Superior temporal gyrus (tissue), 1 donor: ENCODE measurements around the gene DAPK2.
"Not testable (repeated sequence)": the region's sequence is repeated elsewhere in the genome, so short reads cannot be mapped to it uniquely, and the experiment has no call there.

Experiments
- DNase-seq: peaks from one replicate; pipeline ENCODE4 v3.0.0-alpha.2; 2016; ENCODE audit errors: extremely low spot score

The DAPK2 gene

DNA sequence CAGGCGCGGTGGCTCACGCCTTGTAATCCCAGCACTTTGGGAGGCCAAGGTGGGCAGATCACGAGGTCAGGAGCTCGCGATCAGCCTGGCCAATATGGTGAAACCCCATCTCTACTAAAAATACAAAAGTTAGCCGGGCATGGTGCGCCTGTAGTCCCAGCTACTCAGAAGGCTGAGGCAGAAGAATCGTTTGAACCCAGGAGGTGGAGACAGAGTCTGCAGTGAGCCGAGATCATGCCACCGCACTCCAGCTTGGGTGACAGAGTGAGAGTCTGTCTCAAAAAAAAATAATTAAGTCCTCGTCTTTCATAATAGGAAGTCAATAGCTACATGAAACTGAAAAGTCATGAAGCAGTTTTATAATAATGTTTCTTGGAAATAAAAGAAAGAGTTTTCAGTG is 7.4 kb upstream of the DAPK2 start:
- not testable (repeated sequence) for DNase-seq

DNA sequence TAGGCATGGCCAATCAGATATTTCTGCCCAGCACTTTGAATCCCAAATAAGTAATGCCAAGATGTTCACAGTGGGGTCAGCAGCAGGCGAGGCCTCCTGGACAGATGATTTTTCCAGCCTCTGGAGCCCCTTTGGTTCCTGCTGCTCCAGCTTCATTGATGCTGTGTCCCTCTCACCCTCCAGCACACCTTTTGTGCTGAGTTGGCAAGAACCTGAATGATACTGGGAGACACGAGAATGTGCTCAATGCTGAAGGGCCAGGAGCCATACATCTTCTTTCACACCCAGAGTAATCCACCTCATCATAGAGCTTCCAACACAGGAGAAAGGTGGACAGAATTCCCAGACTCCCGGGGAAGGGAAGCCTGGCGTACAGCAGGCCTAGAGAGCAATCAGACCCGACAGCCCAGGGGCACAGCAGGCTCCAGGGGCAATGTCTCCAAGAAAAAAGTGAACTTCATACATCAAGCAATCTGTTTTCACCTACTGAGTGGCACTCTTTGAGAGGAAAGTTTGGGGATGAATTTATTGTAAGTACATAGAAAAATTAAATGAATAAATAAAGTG is 6.7 kb upstream of the DAPK2 start:
- no peak for DNase-seq

DNA sequence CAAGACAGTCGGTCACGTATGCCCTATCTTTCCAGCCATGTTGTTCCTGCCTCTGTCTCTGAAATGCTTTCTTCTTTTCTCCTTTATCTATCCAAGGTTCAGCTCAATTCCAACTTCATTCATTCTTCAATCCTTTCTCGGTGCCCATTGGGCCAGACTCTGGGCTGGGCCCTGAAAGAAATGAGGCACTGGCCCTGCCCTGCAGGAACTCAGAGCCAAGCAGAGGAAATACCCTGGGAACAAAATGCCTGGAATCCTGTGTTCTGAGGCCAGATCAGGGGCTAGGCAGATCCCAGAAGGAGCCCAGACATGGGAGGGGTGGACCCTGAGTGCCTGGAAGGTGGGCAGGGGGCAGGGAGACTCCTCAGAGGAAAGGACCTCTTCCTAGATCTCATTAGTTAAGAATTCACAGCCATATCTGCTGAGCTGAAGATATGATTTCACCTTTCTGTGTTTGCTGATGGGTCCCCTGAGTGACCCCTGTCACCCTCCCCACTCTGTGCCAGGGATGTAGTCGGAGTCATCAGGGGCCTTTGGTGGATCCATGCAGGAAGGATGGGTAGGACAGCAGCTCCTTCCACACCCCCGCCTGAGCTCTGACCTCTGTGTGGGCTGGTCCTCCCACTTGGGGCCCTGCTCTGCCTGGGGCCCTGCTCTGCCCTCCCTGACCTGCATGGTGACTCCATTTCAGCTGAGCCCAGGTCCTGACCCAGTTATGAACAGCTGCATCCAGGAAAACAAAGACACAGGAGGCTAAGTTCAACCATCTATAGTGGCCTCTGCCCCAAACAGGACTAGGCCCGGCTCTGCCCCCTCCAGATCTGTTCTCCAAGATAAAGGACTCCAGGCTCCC is 5.3 kb upstream of the DAPK2 start:
- DNase-seq: no peak

DNA sequence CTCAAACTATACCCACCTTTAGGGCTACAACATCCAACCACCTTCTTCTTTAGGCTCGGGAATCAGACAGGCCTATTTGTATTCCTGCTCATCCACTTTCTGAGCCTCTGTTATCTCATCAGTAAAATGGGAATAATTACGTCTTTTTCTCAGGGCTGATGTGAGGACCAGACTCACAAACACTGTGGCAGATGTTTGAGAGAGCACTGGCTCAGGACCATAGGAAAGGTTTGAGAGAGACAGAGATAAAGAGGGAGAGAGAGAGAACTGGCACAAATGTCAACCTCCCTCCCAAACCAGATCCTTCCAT is 4.8 kb upstream of the DAPK2 start:
- DNase-seq: no peak

DNA sequence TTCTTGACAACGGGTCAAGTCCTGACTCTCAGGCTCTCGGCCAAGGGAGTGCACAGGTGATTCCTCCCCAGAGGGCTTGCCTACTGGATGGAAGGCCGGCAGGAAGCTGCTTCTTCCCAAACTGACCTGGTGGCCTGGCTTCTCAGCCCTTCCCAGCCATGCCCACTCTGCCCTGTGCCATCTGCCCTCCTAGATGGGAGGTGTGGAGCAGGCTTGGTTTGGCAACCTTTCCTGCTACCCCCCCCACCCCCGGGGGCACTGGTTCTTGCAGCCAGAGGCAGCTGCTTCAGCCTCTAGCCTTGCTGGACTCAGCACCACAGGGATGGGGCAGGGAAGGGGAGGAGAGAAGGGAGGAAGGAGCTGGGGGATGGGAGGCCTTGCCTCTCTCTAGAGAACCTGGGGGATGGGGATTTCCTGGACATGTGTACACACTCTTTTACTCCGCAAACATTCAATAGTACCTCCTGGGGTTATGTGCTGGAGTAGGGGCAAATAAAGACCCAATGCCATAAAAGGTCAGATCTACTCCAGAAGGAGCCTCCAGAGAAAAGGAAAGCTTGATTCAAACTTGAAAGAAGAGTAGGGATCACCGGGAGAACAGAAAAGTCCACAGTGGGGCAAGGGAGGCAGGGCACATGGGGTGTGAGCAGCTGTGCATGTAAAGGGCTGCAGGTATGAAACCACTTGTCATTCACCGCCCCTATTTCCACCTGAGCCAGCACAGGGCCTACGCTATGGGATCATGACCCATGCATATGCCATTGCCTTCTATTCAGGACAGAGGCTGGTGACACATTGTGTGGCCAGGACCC is 4.2 kb upstream of the DAPK2 start:
- DNase-seq: no peak

DNA sequence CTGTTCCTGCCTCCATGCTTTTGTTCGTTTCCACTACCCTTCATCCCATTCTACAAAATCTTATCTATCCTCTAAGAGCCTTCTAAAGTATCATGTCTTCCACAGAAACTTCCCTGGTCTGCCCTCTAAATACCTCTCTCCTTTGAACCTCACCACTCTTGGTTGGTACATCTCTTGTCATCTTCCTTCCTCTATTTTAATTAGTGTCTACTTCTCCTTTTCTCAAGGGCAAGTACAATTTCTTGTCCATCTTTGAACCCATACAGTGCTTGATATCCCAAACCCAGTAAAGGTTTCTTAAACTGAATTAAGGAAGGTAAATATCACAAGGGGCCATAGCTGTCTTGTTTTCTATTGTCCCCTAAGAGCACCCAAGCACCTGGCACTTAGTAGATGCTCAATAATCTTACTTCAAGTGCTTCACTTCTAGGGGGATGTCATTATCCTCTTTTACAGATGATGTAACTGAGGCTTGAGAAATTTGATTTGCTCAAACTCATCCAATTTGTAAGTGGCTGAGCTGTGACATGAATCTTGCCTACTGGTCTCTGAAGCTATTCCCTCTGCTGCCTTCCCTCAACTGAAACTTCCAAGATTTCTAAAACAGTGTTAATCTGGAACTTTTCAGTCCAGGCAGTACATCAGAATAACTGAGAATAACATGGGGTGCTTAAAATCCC is 2.6 kb upstream of the DAPK2 start:
- no peak for DNase-seq

- DNase-seq: no peak
Measured at GRCh38 chr15:64045774-64046420, 388 bp downstream of the DAPK2 start.

DNA sequence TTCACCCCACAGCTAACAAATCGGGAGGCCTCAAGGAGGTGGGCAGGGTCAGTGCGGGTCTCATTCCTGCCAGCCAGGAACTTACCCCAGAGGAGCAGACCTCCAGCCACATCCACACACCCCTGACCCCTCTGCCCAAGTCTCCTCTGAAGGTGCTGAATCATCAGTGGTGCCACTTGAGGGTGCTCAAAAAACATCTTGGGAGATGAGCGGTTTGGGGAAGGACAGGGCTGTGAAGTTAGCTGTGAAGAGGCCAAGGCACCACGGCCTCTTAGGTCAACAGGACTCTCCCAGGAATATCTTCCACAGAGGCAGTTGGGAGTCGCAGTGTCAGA is 1.2 kb downstream of the DAPK2 start:
- no peak for DNase-seq

GRCh38 chr15:64044300-64045100 is 1.8 kb downstream of the DAPK2 start:
- DNase-seq: no peak

DNA sequence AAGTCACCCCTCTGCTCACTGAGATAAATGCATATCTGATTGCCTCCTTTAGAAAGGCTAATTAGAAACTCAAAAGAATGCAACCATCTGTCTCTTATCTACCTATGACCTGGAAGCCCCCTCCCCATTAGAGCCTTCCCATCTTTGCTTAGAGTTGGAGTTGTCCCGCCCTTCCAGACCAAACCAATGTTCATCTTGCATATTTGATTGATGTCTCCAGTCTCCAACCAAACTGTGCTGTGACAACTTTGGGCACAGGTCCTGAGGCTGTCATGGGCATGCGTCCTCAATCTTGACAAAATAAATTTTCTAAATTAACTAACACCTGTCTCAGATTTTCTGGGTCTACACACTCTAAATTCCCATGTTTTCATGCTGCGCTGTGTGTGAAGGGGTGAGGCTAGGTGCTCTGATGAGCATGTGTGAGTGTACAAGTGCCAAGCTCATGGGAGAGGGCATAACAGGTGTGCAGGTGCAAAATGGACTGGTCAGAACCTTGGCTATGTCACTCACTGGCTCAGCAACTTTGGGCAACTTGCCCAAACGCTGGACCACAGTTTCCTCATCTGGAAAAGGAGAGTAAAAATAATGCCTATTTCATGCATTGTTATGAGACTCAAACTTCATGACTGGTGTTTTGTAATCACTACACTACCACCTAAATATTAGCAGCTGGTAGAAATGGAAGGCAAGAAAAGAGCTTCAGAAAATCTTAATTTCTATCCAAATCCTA is 7.2 kb downstream of the DAPK2 start:
- no peak for DNase-seq

DNA sequence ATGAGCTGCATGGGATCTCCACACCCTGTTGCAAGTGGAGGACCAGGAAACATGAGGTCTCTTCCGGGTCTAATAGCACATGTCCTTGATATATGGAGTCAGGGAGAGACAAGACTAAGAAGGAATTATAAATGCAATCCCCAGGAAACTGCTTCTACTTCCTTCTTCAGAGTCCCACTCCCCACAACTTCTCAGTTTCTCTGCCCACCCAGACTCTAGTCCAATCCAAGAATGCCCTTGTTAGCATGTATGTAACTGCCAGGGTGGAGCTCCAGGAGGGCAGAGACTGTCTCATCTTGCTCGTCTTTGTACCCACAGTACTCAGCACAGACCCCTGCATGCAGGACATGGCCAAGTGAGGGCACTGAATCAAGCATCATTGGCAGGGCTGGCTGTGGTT is 8.3 kb downstream of the DAPK2 start:
- DNase-seq: no peak

GRCh38 chr15:64037116-64037515 is 9.2 kb downstream of the DAPK2 start:
- DNase-seq: no peak

GRCh38 chr15:64035525-64035924 is 10.8 kb downstream of the DAPK2 start:
- DNase-seq: no peak

GRCh38 chr15:64034519-64034918 is 11.8 kb downstream of the DAPK2 start:
- no peak for DNase-seq

DNA sequence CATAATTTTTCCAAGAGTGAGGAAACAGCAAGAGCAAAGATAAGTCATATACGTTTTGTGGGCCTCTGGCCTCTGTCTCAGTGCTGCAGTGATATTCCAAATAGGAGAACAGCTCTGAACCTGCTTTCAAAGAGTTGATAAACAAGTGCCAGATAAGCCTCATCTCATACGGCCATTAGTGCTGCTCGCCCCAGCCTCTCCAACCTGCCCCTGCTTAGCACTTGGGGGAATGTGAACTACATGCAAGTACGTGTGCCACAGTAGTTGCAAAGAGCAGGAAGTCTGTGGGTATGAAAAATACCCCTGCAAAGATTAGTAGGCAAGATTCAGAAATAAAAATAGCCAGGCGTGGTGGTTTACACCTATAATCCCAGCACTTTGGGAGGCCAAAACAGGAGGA is 14.0 kb downstream of the DAPK2 start:
- no peak for DNase-seq

DNA sequence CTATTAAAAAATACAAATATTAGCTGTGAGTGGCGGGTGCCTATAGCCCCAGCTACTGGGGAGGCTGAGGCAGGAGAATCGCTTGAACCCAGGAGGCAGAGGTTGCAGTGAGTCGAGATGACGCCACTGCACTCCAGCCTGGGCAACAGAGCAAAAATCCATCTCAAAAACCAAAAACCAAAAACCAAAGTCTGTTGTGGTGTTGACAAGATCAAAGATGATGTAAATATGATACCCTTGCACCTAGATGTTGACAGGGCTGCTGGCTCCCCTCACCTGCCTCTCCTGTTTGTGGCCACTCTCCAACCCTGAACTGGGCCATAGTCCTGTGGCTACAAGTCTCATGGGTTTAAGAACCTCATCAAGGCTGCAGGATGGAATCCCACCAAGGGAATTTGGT is 16.2 kb downstream of the DAPK2 start:
- DNase-seq: no peak

DNA sequence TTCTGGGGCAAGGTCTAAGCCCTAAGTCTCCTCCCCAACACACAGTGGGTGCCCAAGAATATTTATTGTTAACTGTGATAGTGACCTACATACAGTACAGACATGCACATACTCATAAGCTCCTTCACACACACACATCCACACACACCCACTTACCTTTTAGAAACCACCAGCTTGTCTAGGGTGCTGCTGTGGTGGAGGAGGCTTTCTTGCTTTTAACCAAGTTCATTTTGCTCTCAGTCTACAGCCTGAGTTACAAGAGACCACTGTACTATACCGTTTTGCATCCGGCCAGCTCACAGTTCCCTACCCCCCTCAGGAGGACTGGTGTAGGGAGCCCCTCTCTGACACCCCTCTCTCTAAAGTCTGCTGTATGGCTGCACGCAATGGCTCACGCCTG is 16.7 kb downstream of the DAPK2 start:
- no peak for DNase-seq

- DNase-seq: peak; percentile 93
Measured at GRCh38 chr15:64029110-64029509, 17.2 kb downstream of the DAPK2 start.

- DNase-seq: no peak
Measured at GRCh38 chr15:64026591-64026990, 19.7 kb downstream of the DAPK2 start.
